Stomach (tissue), 9 donors: ENCODE results near the gene IQCM. TPM values are rescaled to one million over a fixed set of nuclear protein-coding genes. Genes with fewer than 3 reads are reported as not detected.

Source experiments
- DNase-seq, 2 donors: peaks; one replicate each; pipeline versions ENCODE4 v3.0.0 to v3.0.0-alpha.2; 2013 to 2019
- H3K27ac ChIP-seq, 5 donors: fragments of 200-600 bp in 4 of 5; sonication (generic) in 4 of 5; one replicate each; pipeline ENCODE4 v1.5.1; 2013 to 2019; ENCODE audit warnings: mild to moderate bottlenecking in 1 of 5, moderate library complexity in 1 of 5
- H3K27me3 ChIP-seq, 3 donors: fragments of 200-600 bp; sonication (generic); one replicate each; pipeline ENCODE4 v1.5.1; 2017 to 2019; ENCODE audit warnings: mixed run types in 1 of 3
- H3K36me3 ChIP-seq, 4 donors: fragments of 200-600 bp; sonication (generic); 1 replicate in 3 of 4; 2 replicates in 1 of 4; pipeline ENCODE4 v1.5.1; 2016 to 2019
- H3K4me1 ChIP-seq, 4 donors: fragments of 200-600 bp; sonication (generic); one replicate each; pipeline ENCODE4 v1.5.1; 2016 to 2019
- H3K4me3 ChIP-seq, 4 donors: fragments of 200-600 bp; sonication (generic) in 3 of 4; one replicate each; pipeline ENCODE4 v1.5.1; 2016 to 2019; ENCODE audit warnings: mild to moderate bottlenecking in 1 of 4
- H3K9me3 ChIP-seq, 4 donors: fragments of 200-600 bp; sonication (generic); one replicate each; pipeline ENCODE4 v1.5.1; 2016 to 2019
- CTCF ChIP-seq, 7 experiments: fragments of 450-650 bp in 4 of 7; fragments of 200-600 bp in 3 of 7; sonication (generic) in 3 of 7; IDR thresholded peaks; one replicate each; pipeline ENCODE4 v1.5.1; 2016 to 2019; ENCODE audit warnings: antibody characterized with exemption in 7 of 7, control low read depth in 2 of 7, mild to moderate bottlenecking in 1 of 7
- EP300 ChIP-seq: sonication (generic); formaldehyde crosslinking; IDR thresholded peaks from one replicate; pipeline ENCODE4 v1.6.1; 2017; ENCODE audit warnings: antibody characterized with exemption
- POLR2A ChIP-seq, 4 donors: fragments of 450-650 bp; IDR thresholded peaks; one replicate each; pipeline ENCODE4 v1.6.1; 2016; ENCODE audit warnings: antibody characterized with exemption in 4 of 4, control low read depth in 2 of 4, mild to moderate bottlenecking in 1 of 4, moderate library complexity in 1 of 4
- POLR2AphosphoS5 ChIP-seq, 3 donors: sonication (generic); formaldehyde crosslinking; IDR thresholded peaks; one replicate each; pipeline ENCODE4 v1.6.1; 2016; ENCODE audit warnings: antibody characterized with exemption in 3 of 3
- WGBS, 5 donors: extraction: QIAGEN DNeasy Blood & Tissue Kit in 3 of 5; methylation state at CpG; one replicate each; pipeline versions ENCODE4 v1.1.5 to v1.1.7; 2013 to 2018; 5-methylcytosine and 5-hydroxymethylcytosine counted together
- intact Hi-C: fragments of 100-400 bp; cut with DNase I; formaldehyde crosslinking; loops from one replicate; pipeline ENCODE4 v1.15.1; 2023; ENCODE audit warnings: low total_unique reads
- polyA plus RNA-seq, 3 donors: library from polyadenylated mRNA; stranded (reverse); fragments of 200-250 nt; gene quantifications; one replicate each; pipeline ENCODE4 v1.2.3, GENCODE V29; 2013
- total RNA-seq, 5 donors: library from RNA; depleted of rRNA; stranded (reverse); fragments of >200 nt; gene quantifications; one replicate each; pipeline versions ENCODE4 v1.1.0 to v1.2.3, GENCODE V29; 2014 to 2016
- donor health status: healthy with polysubstance abuse.
- donor health status: Bipolar disorder and iron deficiency.
- donor health status: healthy.

The IQCM gene
- total and polyA plus RNA-seq, 8 donors, result not detected

DNA sequence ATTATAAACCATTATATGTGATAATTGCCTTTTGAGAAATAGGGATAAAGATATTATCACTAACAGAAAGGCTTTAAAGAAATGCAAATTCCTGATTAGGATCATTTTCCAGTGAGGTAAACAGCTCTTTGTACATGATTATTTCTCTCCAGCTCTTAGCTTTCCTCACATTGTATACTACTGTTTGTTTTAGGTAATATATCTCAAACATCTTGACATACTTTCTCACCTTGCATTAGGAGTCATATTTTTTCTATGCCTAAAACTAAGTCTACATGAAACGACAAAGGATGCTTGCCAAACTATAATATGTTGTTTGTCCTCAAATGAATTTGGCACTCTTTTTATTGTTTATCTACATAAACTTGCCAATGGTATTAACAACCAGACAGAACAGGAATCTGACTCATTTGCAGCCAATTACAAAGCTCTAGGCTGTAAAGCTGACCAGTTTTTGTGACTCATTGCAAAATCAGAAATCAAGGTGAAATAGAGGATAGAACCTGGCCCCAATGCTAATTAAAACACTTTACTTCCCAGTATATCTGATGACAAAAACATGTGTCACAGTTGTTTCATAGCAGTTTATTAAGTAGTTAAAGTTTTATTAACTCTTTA, 107.0 kb downstream of the IQCM start:
- DNase-seq, result no peak
- H3K4me1 ChIP-seq, result peaks cover 0 to 7% (median 0%) of the 10 kb centered on the region in 4 donors
- TF ChIP-seq EP300 (no peak), CTCF (IDR thresholded peaks at IDR 0.05) (no peak), POLR2AphosphoS5 (IDR thresholded peaks at IDR 0.05) (no peak), POLR2A (IDR thresholded peaks at IDR 0.05) (no peak)
- intact Hi-C loops, result no loop called here
- H3K4me3 ChIP-seq, result no peak overlapping the region
- no peaks in the 10 kb centered on the region for H3K9me3 ChIP-seq
- no peak overlapping the region for H3K27ac ChIP-seq
- H3K36me3 ChIP-seq, result no peaks in the 10 kb centered on the region
- WGBS, 5 donors, result 24 to 43% (median 35%) methylated on average over 1 of the region's 1 CpG
- H3K27me3 ChIP-seq, result no peaks in the 10 kb centered on the region

- Histone ChIP-seq H3K36me3 (no peaks in the 10 kb centered on the region), H3K27me3 (no peaks in the 10 kb centered on the region), H3K27ac (no peak overlapping the region), H3K4me3 (no peak overlapping the region), H3K9me3 (no peaks in the 10 kb centered on the region), H3K4me1 (peaks cover 0 to 7% (median 0%) of the 10 kb centered on the region in 4 donors)
- 21 to 50% (median 26%) methylated on average over 1 of the region's 1 CpG for WGBS, 5 donors
- intact Hi-C loops, result no loop called here
- TF ChIP-seq POLR2A (IDR thresholded peaks at IDR 0.05) (no peak), POLR2AphosphoS5 (IDR thresholded peaks at IDR 0.05) (no peak)
- DNase-seq, result no peak
Measured at GRCh38 chr4:149707862-149708261, 107.8 kb downstream of the IQCM start.

DNA sequence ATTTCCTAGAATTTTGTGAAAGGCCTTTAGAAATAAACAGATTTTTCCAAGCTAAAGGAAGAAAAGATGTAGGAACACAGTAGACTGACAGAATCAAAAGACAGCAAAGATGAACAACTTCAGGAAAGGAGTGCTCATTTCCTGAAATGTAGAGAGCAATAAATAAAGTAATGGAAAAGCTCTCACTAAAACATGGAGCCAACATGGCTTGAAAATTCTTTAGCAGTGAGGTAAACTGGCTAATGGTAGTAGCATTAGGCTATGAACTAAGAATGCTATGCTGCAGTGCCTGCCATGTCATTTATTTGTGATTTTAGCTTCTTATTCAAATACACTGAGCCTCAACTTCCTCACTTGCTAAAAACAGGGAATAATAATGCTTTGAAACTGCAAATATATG, 108.7 kb downstream of the IQCM start:
- TF ChIP-seq EP300, result no peak
- no peak for TF ChIP-seq POLR2AphosphoS5 (IDR thresholded peaks at IDR 0.05)
- no peak for TF ChIP-seq POLR2A (IDR thresholded peaks at IDR 0.05)
- no peak for TF ChIP-seq CTCF (IDR thresholded peaks at IDR 0.05)
- no peak overlapping the region for H3K27ac ChIP-seq
- intact Hi-C loops, result no loop called here
- H3K4me1 ChIP-seq, result peaks cover 0 to 3% (median 0%) of the 10 kb centered on the region in 4 donors
- H3K9me3 ChIP-seq, result no peaks in the 10 kb centered on the region
- no peak for DNase-seq
- no peaks in the 10 kb centered on the region for H3K27me3 ChIP-seq
- no peaks in the 10 kb centered on the region for H3K36me3 ChIP-seq
- no peak overlapping the region for H3K4me3 ChIP-seq

DNA sequence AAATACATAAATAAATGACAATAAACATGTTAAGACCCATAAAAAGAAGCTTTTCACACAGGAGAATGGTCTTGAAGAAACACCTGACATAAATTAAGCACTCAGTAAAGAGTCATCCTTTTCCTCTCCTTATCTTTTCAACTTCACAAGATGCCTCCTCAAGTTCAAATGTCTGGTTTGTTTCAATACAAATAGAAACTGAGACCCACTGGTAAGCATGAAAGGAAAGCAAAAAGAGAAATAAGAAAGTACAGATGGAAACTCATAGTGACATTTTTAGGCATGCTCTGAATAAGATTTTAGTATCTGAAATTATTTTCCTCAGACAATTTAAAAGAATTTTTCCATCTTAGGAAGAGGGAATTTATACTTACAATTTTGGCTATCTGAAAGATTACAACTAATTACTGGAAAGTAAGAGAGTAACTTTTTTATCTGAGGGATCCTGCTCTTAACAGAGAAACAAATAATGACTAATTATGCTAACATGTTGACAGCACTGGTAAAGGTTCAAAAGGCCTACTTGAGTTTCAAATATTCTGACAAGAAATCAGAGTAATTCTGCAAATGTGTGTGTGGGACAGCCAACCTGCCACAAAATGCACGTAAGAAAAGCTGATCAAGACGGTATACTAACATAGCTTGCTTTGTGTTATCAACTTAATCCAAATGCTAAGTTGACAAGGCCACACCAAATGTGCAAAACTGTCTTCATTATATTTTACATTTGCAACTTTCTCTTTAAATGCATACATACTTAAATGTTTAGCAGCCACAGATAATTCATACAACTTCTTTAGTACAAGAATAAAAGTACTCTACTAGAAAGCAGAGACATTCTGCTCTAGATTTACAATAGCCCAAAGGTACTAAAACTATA, 113.0 kb downstream of the IQCM start:
- TF ChIP-seq POLR2AphosphoS5 (IDR thresholded peaks at IDR 0.05), result no peak
- 25 to 61% (median 52%) methylated on average over 2 of the region's 2 CpGs for WGBS, 5 donors

DNA sequence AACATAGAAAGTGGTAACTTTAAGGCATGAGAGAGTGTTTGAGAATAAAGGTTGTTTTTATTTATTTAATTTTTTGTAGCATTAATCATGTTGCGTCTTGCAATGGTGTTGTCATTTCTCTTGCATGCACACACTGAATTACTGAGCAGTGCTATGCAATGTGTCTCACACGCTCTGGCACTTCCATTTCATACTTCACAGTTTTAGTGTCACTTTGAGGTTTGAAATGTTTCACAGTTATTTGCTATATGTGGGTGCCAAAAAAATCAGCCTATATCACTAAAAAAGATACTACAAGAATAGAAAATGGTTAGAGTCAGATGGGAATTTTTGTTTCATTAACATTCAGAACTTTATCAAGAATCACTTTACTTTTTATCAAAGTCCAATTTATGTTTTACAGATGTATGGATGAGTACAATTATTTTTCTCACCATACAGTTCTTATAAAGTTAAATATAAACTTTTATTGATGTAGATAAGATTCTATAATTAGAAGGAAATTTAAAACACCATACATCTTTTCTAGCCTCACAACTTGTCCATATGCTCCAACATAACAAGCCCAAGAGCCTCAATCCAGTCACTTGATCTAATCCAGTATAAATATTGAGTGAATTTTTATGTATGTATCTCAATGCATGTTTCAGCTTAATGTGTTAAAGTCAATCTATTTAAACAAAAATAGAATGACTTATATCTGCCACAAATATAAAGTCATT, 114.0 kb downstream of the IQCM start:
- no peak for TF ChIP-seq POLR2AphosphoS5 (IDR thresholded peaks at IDR 0.05)
- Histone ChIP-seq H3K27ac (no peak overlapping the region), H3K36me3 (no peaks in the 10 kb centered on the region), H3K27me3 (no peaks in the 10 kb centered on the region), H3K4me3 (no peak overlapping the region), H3K9me3 (no peaks in the 10 kb centered on the region), H3K4me1 (no peaks in the 10 kb centered on the region)
- no peak for DNase-seq
- WGBS, 5 donors, result 86 to 93% (median 88%) methylated on average over 2 of the region's 2 CpGs
- intact Hi-C loops, result no loop called here

More for the DNA sequence above, 113.0 kb downstream of the IQCM start:
- Histone ChIP-seq H3K27me3 (no peaks in the 10 kb centered on the region), H3K36me3 (no peaks in the 10 kb centered on the region), H3K4me3 (no peak overlapping the region), H3K9me3 (no peaks in the 10 kb centered on the region), H3K4me1 (no peaks in the 10 kb centered on the region), H3K27ac (no peak overlapping the region)
- intact Hi-C loops, result no loop called here
- no peak for DNase-seq
